GM04503 (cell line): ENCODE measurements around the gene CEACAM20.
A peak's percentile ranks its signal among the peaks of the same experiment; 100 is the strongest.
"Not testable (repeated sequence)": the region's sequence is repeated elsewhere in the genome, so short reads cannot be mapped to it uniquely, and the experiment has no call there.

Experiments used
- DNase-seq: peaks from one replicate; pipeline ENCODE4 v3.0.0-alpha.2; 2012; ENCODE audit warnings: low read depth

Gene CEACAM20

GRCh38 chr19:44529536-44529935 is at the start of gene CEACAM20:
CEACAM20 (minus strand) TSS chr19:44529675; CDS start chr19:44529509, 166 bp downstream.
- DNase-seq, result no peak

GRCh38 chr19:44577566-44577874 is 48.0 kb upstream of the CEACAM20 start:
- no peak for DNase-seq

- no peak for DNase-seq
Observed at GRCh38 chr19:44576843-44577565, 47.5 kb upstream of the CEACAM20 start.

GRCh38 chr19:44575116-44575700 is 45.7 kb upstream of the CEACAM20 start:
- no peak for DNase-seq

GRCh38 chr19:44574186-44574950 is 44.9 kb upstream of the CEACAM20 start:
- no peak for DNase-seq

- no peak for DNase-seq
Observed at GRCh38 chr19:44573627-44574026, 44.2 kb upstream of the CEACAM20 start.

GRCh38 chr19:44573183-44573582 is 43.7 kb upstream of the CEACAM20 start:
- DNase-seq, result no peak

GRCh38 chr19:44572581-44572900 is 43.1 kb upstream of the CEACAM20 start:
- DNase-seq, result no peak

GRCh38 chr19:44571830-44572580 is 42.5 kb upstream of the CEACAM20 start:
- no peak for DNase-seq

- peak; percentile 33 for DNase-seq
Observed at GRCh38 chr19:44570984-44571684, 41.7 kb upstream of the CEACAM20 start.

- no peak for DNase-seq
Observed at GRCh38 chr19:44570603-44570983, 41.1 kb upstream of the CEACAM20 start.

GRCh38 chr19:44567745-44568144 is 38.3 kb upstream of the CEACAM20 start:
- DNase-seq, result no peak

- DNase-seq, result no peak
Observed at GRCh38 chr19:44566984-44567383, 37.5 kb upstream of the CEACAM20 start.

- DNase-seq, result not testable (repeated sequence)
Observed at GRCh38 chr19:44563086-44563655, 33.7 kb upstream of the CEACAM20 start.

GRCh38 chr19:44557933-44558332 is 28.5 kb upstream of the CEACAM20 start:
- DNase-seq, result no peak

- no peak for DNase-seq
Observed at GRCh38 chr19:44554641-44555246, 25.3 kb upstream of the CEACAM20 start.

GRCh38 chr19:44553478-44554171 is 24.1 kb upstream of the CEACAM20 start:
- no peak for DNase-seq

- no peak for DNase-seq
Observed at GRCh38 chr19:44552324-44552723, 22.8 kb upstream of the CEACAM20 start.

- no peak for DNase-seq
Observed at GRCh38 chr19:44551850-44552249, 22.4 kb upstream of the CEACAM20 start.

GRCh38 chr19:44550976-44551375 is 21.5 kb upstream of the CEACAM20 start:
- DNase-seq, result not testable (repeated sequence)

GRCh38 chr19:44549507-44549906 is 20.0 kb upstream of the CEACAM20 start:
- DNase-seq, result no peak
